ENCODE data around the gene SPAG6. TPM values are rescaled to one million over a fixed set of nuclear protein-coding genes. Genes with fewer than 3 reads are reported as not detected.
A peak's percentile ranks its signal among the peaks of the same experiment; 100 is the strongest.

Gene SPAG6
- total and polyA plus RNA-seq, 2 of the 8 experiments (the other 6 are each of a cell fraction or from before 2014, with no cell fraction given), result 0.14 TPM; not detected in 1

GRCh38 chr10:22319980-22320558, 25.2 kb upstream of the SPAG6 start (continued):
- TF ChIP-seq CHD7 (IDR thresholded peaks at IDR 0.05; ENCODE audit: insufficient replicate concordance, low read length) (no peak), EZH2 (IDR thresholded peaks at IDR 0.05; ENCODE audit: low read depth, low read length, severe bottlenecking) (peak; percentile 90), HDAC6 (IDR thresholded peaks at IDR 0.05; ENCODE audit: low read depth, low read length) (no peak), SUZ12 (IDR thresholded peaks at IDR 0.05; ENCODE audit: low read length) (peak; percentile 93), SP4 (IDR thresholded peaks at IDR 0.05; ENCODE audit: low read length) (no peak), KDM4A (IDR thresholded peaks at IDR 0.05; ENCODE audit: low read depth, low read length, severe bottlenecking) (no peak)

All from H1 (cell line).